H1 (cell line): ENCODE data around the gene VPS13D. TPM values are rescaled to one million over a fixed set of nuclear protein-coding genes. Genes with fewer than 3 reads are reported as not detected.
A peak's percentile ranks its signal among the peaks of the same experiment; 100 is the strongest.

Source experiments
- CTCF ChIA-PET: fragments of 300-600 bp; sonication (Branson Sonifier 250); formaldehyde crosslinking; loops from one replicate; lab custom pipeline; 2021; ENCODE audit not compliant: partially characterized antibody; lab: Charles Lee
- POLR2A ChIA-PET: fragments of 300-600 bp; sonication (Branson Sonifier 250); formaldehyde crosslinking; loops from one replicate; lab custom pipeline; 2021; ENCODE audit warnings: inconsistent platforms; ENCODE audit not compliant: partially characterized antibody; lab: Charles Lee
- DNase-seq, 2 experiments: peaks; one replicate each; pipeline versions ENCODE4 v3.0.0 to v3.0.0-alpha.2; 2010 to 2022; ENCODE audit warnings: low spot score in 2 of 2, low read depth in 1 of 2, mixed read lengths in 1 of 2
- FAIRE-seq: peaks from 2 replicates; lab custom pipeline; 2011; peaks lifted over from hg19 to GRCh38; lab: Jason Lieb, UNC
- H2AFZ ChIP-seq: 2 replicates; pipeline ENCODE4 v1.8.1; 2012; ENCODE audit warnings: low read length, inconsistent platforms
- H2AK5ac ChIP-seq: 2 replicates; pipeline ENCODE4 v1.6.1; 2013; ENCODE audit warnings: low read depth, low read length
- H2BK120ac ChIP-seq: replicated peaks from 2 replicates; pipeline ENCODE3; 2013; ENCODE audit warnings: low read depth, low read length, inconsistent platforms
- H2BK12ac ChIP-seq: 2 replicates; pipeline ENCODE4 v1.6.1; 2013; ENCODE audit warnings: low read depth, low read length
- H2BK15ac ChIP-seq: 2 replicates; pipeline ENCODE4 v1.6.1; 2013; ENCODE audit warnings: low read length
- H2BK20ac ChIP-seq: 2 replicates; pipeline ENCODE4 v1.6.1; 2013; ENCODE audit warnings: low read length
- H2BK5ac ChIP-seq: 2 replicates; pipeline ENCODE4 v1.6.1; 2013; ENCODE audit warnings: low read depth, low read length
- H3K14ac ChIP-seq: 2 replicates; pipeline ENCODE4 v1.6.1; 2013; ENCODE audit warnings: inconsistent platforms; ENCODE audit not compliant: insufficient read length
- H3K18ac ChIP-seq: 2 replicates; pipeline ENCODE4 v1.6.1; 2013; ENCODE audit warnings: low read length; ENCODE audit errors: extremely low read depth
- H3K23ac ChIP-seq: 2 replicates; pipeline ENCODE4 v1.6.1; 2013; ENCODE audit warnings: inconsistent platforms; ENCODE audit not compliant: insufficient read length
- H3K23me2 ChIP-seq: 2 replicates; pipeline ENCODE4 v1.6.1; 2013; ENCODE audit warnings: low read depth, low read length
- H3K27ac ChIP-seq: 2 replicates; pipeline ENCODE4 v1.6.1; 2011; ENCODE audit warnings: low read depth, low read length, inconsistent platforms
- H3K27me3 ChIP-seq, 4 experiments: replicated peaks in 1 of 4; 1 replicate in 1 of 4; 2 replicates in 3 of 4; pipeline versions ENCODE4 v1.6.1 to v1.8.1; 2011 to 2013; ENCODE audit warnings: low read length in 3 of 4, mild to moderate bottlenecking in 3 of 4, inconsistent platforms in 2 of 4, mixed read lengths in 2 of 4, moderate library complexity in 1 of 4; ENCODE audit not compliant: control insufficient read depth in 3 of 4, insufficient read depth in 3 of 4; ENCODE audit errors: extremely low read depth in 1 of 4
- H3K36me3 ChIP-seq, 4 experiments: 2 replicates each; pipeline versions ENCODE4 v1.6.1 to v1.8.1; 2011 to 2013; ENCODE audit warnings: mild to moderate bottlenecking in 4 of 4, low read length in 3 of 4, moderate library complexity in 2 of 4, control low read depth in 1 of 4, inconsistent platforms in 1 of 4; ENCODE audit not compliant: insufficient read depth in 4 of 4, control insufficient read depth in 2 of 4
- H3K4ac ChIP-seq: replicated peaks from 2 replicates; pipeline ENCODE3; 2013; ENCODE audit warnings: low read length, low read depth, mixed read lengths, inconsistent platforms; ENCODE audit not compliant: insufficient read length
- H3K4me1 ChIP-seq, 4 experiments: replicated peaks in 1 of 4; 1 replicate in 1 of 4; 2 replicates in 3 of 4; pipeline versions ENCODE4 v1.6.1 to v1.8.1; 2011 to 2013; ENCODE audit warnings: low read length in 3 of 4, inconsistent platforms in 2 of 4, mixed read lengths in 1 of 4; ENCODE audit not compliant: insufficient read depth in 4 of 4, control insufficient read depth in 3 of 4
- H3K4me2 ChIP-seq, 2 experiments: 2 replicates each; pipeline versions ENCODE4 v1.6.1 to v1.8.1; 2011 to 2013; ENCODE audit warnings: low read depth in 2 of 2, low read length in 2 of 2, control low read depth in 1 of 2, inconsistent platforms in 1 of 2, mild to moderate bottlenecking in 1 of 2; ENCODE audit not compliant: insufficient read depth in 1 of 2
- H3K4me3 ChIP-seq, 4 experiments: fragments of 200-600, 300-600 bp in 1 of 4; sonication (generic), shearing (Covaris generic), sonication (Bioruptor Twin) in 1 of 4; 2 replicates each; pipeline versions ENCODE4 v1.5.1 to v1.8.1; 2011 to 2016; ENCODE audit warnings: low read length in 4 of 4, low read depth in 3 of 4, control low read depth in 2 of 4, inconsistent platforms in 2 of 4, mild to moderate bottlenecking in 2 of 4, mixed read lengths in 1 of 4, moderate library complexity in 1 of 4; ENCODE audit not compliant: insufficient read depth in 2 of 4; ENCODE audit errors: extremely low read depth in 1 of 4
- H3K56ac ChIP-seq: replicated peaks from 2 replicates; pipeline ENCODE3; 2013; ENCODE audit warnings: low read depth, mild to moderate bottlenecking, mixed read lengths, low read length, inconsistent platforms; ENCODE audit not compliant: insufficient read length
- H3K79me1 ChIP-seq: 2 replicates; pipeline ENCODE4 v1.6.1; 2013; ENCODE audit warnings: low read depth, low read length, control low read depth
- H3K79me2 ChIP-seq, 2 experiments: 2 replicates each; pipeline versions ENCODE4 v1.6.1 to v1.8.1; 2012 to 2013; ENCODE audit warnings: low read length in 2 of 2, mild to moderate bottlenecking in 2 of 2, inconsistent platforms in 1 of 2; ENCODE audit not compliant: insufficient read depth in 2 of 2, control insufficient read depth in 1 of 2
- H3K9ac ChIP-seq, 4 experiments: replicated peaks in 1 of 4; 1 replicate in 1 of 4; 2 replicates in 3 of 4; pipeline versions ENCODE4 v1.6.1 to v1.8.1; 2011 to 2013; ENCODE audit warnings: low read depth in 3 of 4, low read length in 3 of 4, control low read depth in 2 of 4, mild to moderate bottlenecking in 2 of 4, moderate library complexity in 2 of 4, inconsistent platforms in 1 of 4; ENCODE audit errors: extremely low read depth in 1 of 4
- H3K9me3 ChIP-seq, 2 experiments: 2 replicates each; pipeline versions ENCODE4 v1.6.1 to v1.8.1; 2012 to 2013; ENCODE audit warnings: mild to moderate bottlenecking in 2 of 2, moderate library complexity in 2 of 2, control low read depth in 1 of 2, inconsistent platforms in 1 of 2, low read depth in 1 of 2, low read length in 1 of 2, mixed read lengths in 1 of 2; ENCODE audit not compliant: insufficient read depth in 2 of 2
- H4K20me1 ChIP-seq, 2 experiments: replicated peaks in 1 of 2; 2 replicates each; pipeline versions ENCODE3 to v1.8.1; 2011 to 2013; ENCODE audit warnings: inconsistent platforms in 2 of 2, low read length in 2 of 2, mild to moderate bottlenecking in 1 of 2; ENCODE audit not compliant: insufficient read depth in 2 of 2, control insufficient read depth in 1 of 2
- H4K5ac ChIP-seq: 2 replicates; pipeline ENCODE4 v1.6.1; 2013; ENCODE audit warnings: low read length, low read depth, mixed read lengths, inconsistent platforms; ENCODE audit not compliant: insufficient read length
- H4K8ac ChIP-seq: 2 replicates; pipeline ENCODE4 v1.8.0; 2013; ENCODE audit warnings: mild to moderate bottlenecking, moderate library complexity, low read length, inconsistent platforms; ENCODE audit not compliant: insufficient read depth; ENCODE audit errors: extremely low read depth
- H4K91ac ChIP-seq: replicated peaks from 2 replicates; pipeline ENCODE3; 2013; ENCODE audit warnings: low read length, mixed read lengths, inconsistent platforms; ENCODE audit not compliant: insufficient read length
- ASH2L ChIP-seq: fragments of 200-600, 300-600 bp; sonication (generic); IDR thresholded peaks from one replicate; pipeline ENCODE4 v1.7.1; 2017; ENCODE audit warnings: low read length
- ATF2 ChIP-seq: IDR thresholded peaks from 2 replicates; pipeline ENCODE4 v1.6.1; 2012; ENCODE audit warnings: low read length, inconsistent platforms
- CTBP2 ChIP-seq: IDR thresholded peaks from 2 replicates; pipeline ENCODE4 v1.7.0; 2011; ENCODE audit warnings: borderline replicate concordance, mild to moderate bottlenecking, moderate library complexity, mixed read lengths, low read length; ENCODE audit not compliant: insufficient read depth, insufficient read length
- EP300 ChIP-seq, 2 experiments: IDR thresholded peaks; 1 replicate in 1 of 2; 2 replicates in 1 of 2; pipeline ENCODE4 v1.6.1; 2011 to 2012; ENCODE audit warnings: low read depth in 2 of 2, low read length in 2 of 2, mild to moderate bottlenecking in 2 of 2, borderline replicate concordance in 1 of 2, inconsistent platforms in 1 of 2, moderate library complexity in 1 of 2
- GTF2F1 ChIP-seq: IDR thresholded peaks from 2 replicates; pipeline ENCODE4 v1.6.1; 2012; ENCODE audit warnings: low read depth, low read length, improper control_type of control experiment, borderline replicate concordance
- JUN ChIP-seq: IDR thresholded peaks from 2 replicates; pipeline ENCODE4 v1.6.1; 2011; ENCODE audit warnings: low read depth, mild to moderate bottlenecking, improper control_type of control experiment, low read length
- MAX ChIP-seq: IDR thresholded peaks from 2 replicates; pipeline ENCODE4 v1.6.1; 2012; ENCODE audit warnings: inconsistent platforms
- POU5F1 ChIP-seq: IDR thresholded peaks from 2 replicates; pipeline ENCODE4 v1.6.1; 2011; ENCODE audit warnings: low read depth, mild to moderate bottlenecking, low read length, moderate library complexity
- RXRA ChIP-seq: IDR thresholded peaks from 2 replicates; pipeline ENCODE4 v1.6.1; 2011; ENCODE audit warnings: low read depth, mild to moderate bottlenecking, low read length, moderate library complexity; ENCODE audit not compliant: insufficient read depth
- WGBS, 2 experiments: shearing (Covaris generic) in 1 of 2; methylation state at CpG; one replicate each; pipeline versions ENCODE4 v1.1.6 to v1.1.7; 2013 to 2015; ENCODE audit warnings: low lambda C conversion rate in 2 of 2, mixed read lengths in 2 of 2, inconsistent platforms in 1 of 2, low coverage in 1 of 2, missing lambda C conversion rate in 1 of 2; ENCODE audit not compliant: insufficient replicate concordance in 2 of 2, insufficient coverage in 1 of 2, insufficient read length in 1 of 2; ENCODE audit errors: extremely low coverage in 1 of 2, missing lambda C conversion rate in 1 of 2; 5-methylcytosine and 5-hydroxymethylcytosine counted together
- polyA plus RNA-seq, 7 experiments: library from polyadenylated mRNA; depleted of rRNA in 3 of 7; stranded (reverse) in 5 of 7; unstranded in 2 of 7; fragments of >200 nt in 5 of 7; fragments of 200-250 nt in 2 of 7; gene quantifications; 1 replicate in 5 of 7; 2 replicates in 1 of 7; 4 replicates in 1 of 7; pipeline versions ENCODE4 v1.2.1 to v1.2.3, GENCODE V29; 2011 to 2013; ENCODE audit warnings: missing spikeins in 2 of 7, mixed read lengths in 2 of 7
- total RNA-seq: library from RNA; stranded (reverse); fragmentation: NEBNext Ultra II Directional; extraction: Animal tissue kit (Norgen Biotek cat#: 25700); gene quantifications from 2 replicates; pipeline ENCODE4 v1.2.1, GENCODE V29; 2021

VPS13D gene
- total and polyA plus RNA-seq, 2 of the 8 experiments (the other 6 are each of a cell fraction or from before 2014, with no cell fraction given), result 10.9 to 31.2 TPM

- Histone ChIP-seq H2BK120ac (no peak overlapping the region), H3K4me2 (no peak overlapping the region), H3K4me3 (no peak overlapping the region), H2AK5ac (peak overlapping the region; percentile 33; the same call in 1 of the 2 replicates), H2BK20ac (0 out of 2 replicates have a peak overlapping the region, but pooled peaks have one; percentile 18), H3K79me1 (no peaks in the 10 kb centered on the region), H2BK15ac (peak overlapping the region; percentile 81; the same call in 1 of the 2 replicates), H4K20me1 (no peaks in the 10 kb centered on the region), H3K27me3 (no peaks in the 10 kb centered on the region), H2BK5ac (no peak overlapping the region), H3K36me3 (no peaks in the 10 kb centered on the region), H3K23ac (no peak overlapping the region), H3K14ac (no peak overlapping the region), H2AFZ (no peak overlapping the region), H3K4me1 (peaks cover 0 to 11% (median 5%) of the 10 kb centered on the region in 4 experiments; a peak in 6 of 7 replicates), H3K9me3 (peaks cover 0 to 13% of the 10 kb centered on the region in 2 experiments; a peak in 1 of 4 replicates), H4K91ac (peak overlapping the region; percentile 80), H3K9ac (no peak overlapping the region), H2BK12ac (no peak overlapping the region), H4K5ac (no peak overlapping the region), H3K18ac (no peak overlapping the region), H3K4ac (peak overlapping the region; percentile 5), H3K79me2 (no peaks in the 10 kb centered on the region), H3K23me2 (no peaks in the 10 kb centered on the region), H3K56ac (no peak overlapping the region), H4K8ac (peak overlapping the region; percentile 58), H3K27ac (no peak overlapping the region)
- ChIA-PET POLR2A (no interaction called here), CTCF (interaction anchor here (0.9 to 9.7 kb wide), 5 partner anchors 9 to 60 kb away, joined by 3 to 165 read pairs (median 4); no protein-coding TSS in a partner anchor)
- DNase-seq (no peak), FAIRE-seq (no peak)
- WGBS, 2 experiments, result 95% methylated on average over 19 of the region's 19 CpGs; no CpG with 5 or more reads in 1 of the 2 experiments
- TF ChIP-seq ASH2L (no peak), JUN (no peak), RXRA (no peak), CTBP2 (no peak), ATF2 (no peak), MAX (no peak), GTF2F1 (no peak), POU5F1 (no peak), EP300 (IDR thresholded peaks at IDR 0.05; ENCODE audit: borderline replicate concordance in 1 of 2, low read depth in 2 of 2, low read length in 2 of 2) (no peak)
Observed at GRCh38 chr1:12185036-12185917, 44.6 kb upstream of the VPS13D start.
